HepG2 (cell line): ENCODE results near the gene VASH2. TPM values are rescaled to one million over a fixed set of nuclear protein-coding genes. Genes with fewer than 3 reads are reported as not detected.

ENCODE experiments used
- CREM ChIP-seq, 2 experiments: sonication (generic) in 1 of 2; formaldehyde crosslinking in 1 of 2; IDR thresholded peaks; 2 replicates each; pipeline versions ENCODE4 v1.4.0 to v1.6.1; 2016 to 2020; ENCODE audit warnings: antibody characterized with exemption in 1 of 2, mild to moderate bottlenecking in 1 of 2, missing genetic modification reagents in 1 of 2
- FIP1L1 ChIP-seq: fragments of 200-400 bp; formaldehyde crosslinking; IDR thresholded peaks from 2 replicates; pipeline ENCODE4 v1.6.1; 2018; ENCODE audit warnings: low read depth, mild to moderate bottlenecking, low read length, moderate library complexity, borderline replicate concordance; ENCODE audit not compliant: insufficient read depth
- IKZF4 ChIP-seq: sonication (generic); formaldehyde crosslinking; IDR thresholded peaks from 2 replicates; pipeline ENCODE4 v1.5.1; 2020; ENCODE audit warnings: borderline replicate concordance, mild to moderate bottlenecking, low read depth, missing genetic modification reagents; ENCODE audit errors: not compliant biosample characterization
- PAX8 ChIP-seq: sonication (generic); formaldehyde crosslinking; IDR thresholded peaks from 2 replicates; pipeline ENCODE4 v1.8.0; 2022; ENCODE audit warnings: mild to moderate bottlenecking, missing genetic modification reagents, borderline replicate concordance
- RBM22 ChIP-seq: fragments of 200-400 bp; formaldehyde crosslinking; optimal IDR thresholded peaks from 2 replicates; pipeline ENCODE3; 2017; ENCODE audit warnings: mild to moderate bottlenecking, low read length, moderate library complexity
- SMAD1 ChIP-seq: sonication (generic); formaldehyde crosslinking; IDR thresholded peaks from 2 replicates; pipeline ENCODE4 v1.4.0; 2020; ENCODE audit warnings: missing genetic modification reagents, low read depth, mild to moderate bottlenecking, borderline replicate concordance
- ZBTB7A ChIP-seq: sonication (generic); formaldehyde crosslinking; IDR thresholded peaks from 2 replicates; pipeline ENCODE4 v1.8.0; 2022; ENCODE audit warnings: mild to moderate bottlenecking, missing genetic modification reagents
- ZNF160 ChIP-seq: sonication (generic); formaldehyde crosslinking; IDR thresholded peaks from 2 replicates; pipeline ENCODE4 v1.8.0; 2022; ENCODE audit warnings: mild to moderate bottlenecking, inconsistent platforms, missing genetic modification reagents
- ZNF20 ChIP-seq: sonication (generic); formaldehyde crosslinking; IDR thresholded peaks from 2 replicates; pipeline ENCODE4 v1.4.0; 2020; ENCODE audit warnings: mild to moderate bottlenecking, moderate library complexity, missing genetic modification reagents
- ZNF337 ChIP-seq: sonication (generic); formaldehyde crosslinking; IDR thresholded peaks from 2 replicates; pipeline ENCODE4 v1.5.1; 2020; ENCODE audit warnings: missing genetic modification reagents, low read depth, mild to moderate bottlenecking, borderline replicate concordance
- ZNF431 ChIP-seq: sonication (generic); formaldehyde crosslinking; IDR thresholded peaks from 2 replicates; pipeline ENCODE4 v1.9.0; 2022; ENCODE audit warnings: missing genetic modification reagents, low read depth, mild to moderate bottlenecking, borderline replicate concordance
- ZNF782 ChIP-seq: sonication (generic); formaldehyde crosslinking; IDR thresholded peaks from 2 replicates; pipeline ENCODE4 v1.4.0; 2020; ENCODE audit warnings: missing genetic modification reagents, mild to moderate bottlenecking, borderline replicate concordance
- polyA plus RNA-seq, 8 experiments: library from polyadenylated mRNA; depleted of rRNA in 3 of 8; stranded (reverse) in 7 of 8; unstranded in 1 of 8; fragments of >200 nt; fragmentation: Illumina TruSeq in 4 of 8; extraction: Trizol in 4 of 8; gene quantifications; 2 replicates each; pipeline versions ENCODE4 v1.2.1 to v1.2.3, GENCODE V29; 2011 to 2016; ENCODE audit warnings: low read depth in 4 of 8, missing spikeins in 1 of 8, mixed read lengths in 1 of 8; ENCODE audit not compliant: insufficient read depth in 1 of 8
- total RNA-seq, 5 experiments: library from RNA; depleted of rRNA; stranded (reverse); fragments of >200 nt; fragmentation: Illumina TruSeq; extraction: Trizol; gene quantifications; 2 replicates each; pipeline ENCODE4 v1.2.3, GENCODE V29; 2016; ENCODE audit warnings: low read depth in 1 of 5
- TF ChIP-seq, protein P1 (sequence below): IDR thresholded peaks from 2 replicates; pipeline ENCODE4 v1.6.1; 2016; ENCODE audit warnings: missing biosample characterization, missing genetic modification reagents, low read depth
- TF ChIP-seq, protein P2 (sequence below): sonication (generic); formaldehyde crosslinking; IDR thresholded peaks from 2 replicates; pipeline ENCODE4 v1.5.1; 2020; ENCODE audit warnings: mild to moderate bottlenecking, missing genetic modification reagents
- TF ChIP-seq, protein P3 (sequence below): sonication (generic); formaldehyde crosslinking; IDR thresholded peaks from 2 replicates; pipeline ENCODE4 v1.5.0; 2020; ENCODE audit warnings: missing genetic modification reagents, mild to moderate bottlenecking, borderline replicate concordance
- TF ChIP-seq, protein P4 (sequence below): sonication (generic); formaldehyde crosslinking; IDR thresholded peaks from 2 replicates; pipeline ENCODE4 v1.5.1; 2020; ENCODE audit warnings: mild to moderate bottlenecking, moderate library complexity, missing genetic modification reagents
- TF ChIP-seq, protein P5 (sequence below): sonication (generic); formaldehyde crosslinking; IDR thresholded peaks from 2 replicates; pipeline ENCODE4 v1.8.0; 2022; ENCODE audit warnings: missing genetic modification reagents, low read depth, mild to moderate bottlenecking, borderline replicate concordance

Gene VASH2
- total and polyA plus RNA-seq, 2 of the 13 experiments (the other 11 are each of a cell fraction or from before 2014, with no cell fraction given), result 0.44 to 1.00 TPM

DNA sequence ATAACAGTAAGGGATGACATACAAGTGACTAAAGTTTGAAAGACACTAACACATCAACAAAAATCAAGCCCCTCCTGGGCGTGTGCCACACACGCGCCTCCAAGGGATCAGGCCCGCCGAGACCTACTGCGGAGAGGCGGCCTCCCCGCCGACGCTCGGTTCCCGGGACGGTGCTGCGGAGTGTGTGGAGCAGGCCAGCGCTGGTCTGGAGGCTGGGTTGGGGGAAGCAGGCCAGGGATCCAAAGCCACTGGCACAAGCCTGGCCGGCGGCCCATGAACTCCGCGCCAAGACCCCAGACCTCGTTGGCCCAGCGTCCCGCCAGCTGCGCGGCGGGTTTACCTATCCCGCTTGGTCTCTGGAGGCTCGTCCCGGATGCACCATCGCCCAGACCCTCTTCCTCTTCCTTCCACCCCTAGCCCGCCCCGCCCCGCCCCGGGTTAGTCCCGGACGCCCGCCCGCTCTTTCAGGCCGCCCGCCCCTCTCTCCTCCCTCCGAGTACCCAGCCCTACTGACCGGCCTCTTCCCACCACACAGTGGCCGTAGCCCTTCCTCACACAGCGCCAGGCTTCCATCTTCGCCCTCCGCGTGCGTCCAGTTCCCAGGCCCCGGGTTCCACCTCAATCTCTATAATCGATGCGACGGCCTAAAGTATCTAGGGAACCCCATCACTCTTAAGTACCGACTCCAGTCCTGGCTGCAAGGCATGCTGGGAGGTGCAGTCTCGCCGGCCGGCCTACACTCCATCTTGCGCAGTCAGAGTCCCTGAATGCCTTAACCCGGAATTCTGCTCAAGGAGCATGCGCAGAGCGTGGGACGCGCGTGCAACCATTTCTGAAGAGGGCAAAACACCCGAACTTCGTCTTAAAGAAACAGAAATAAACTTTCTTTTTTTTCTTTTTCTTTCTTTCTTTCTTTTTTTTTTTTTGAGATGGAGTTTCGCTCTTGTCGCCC is 65.0 kb downstream of the VASH2 start, which contains the start of gene ANGEL2 (continued):
- TF ChIP-seq, protein P1, sequence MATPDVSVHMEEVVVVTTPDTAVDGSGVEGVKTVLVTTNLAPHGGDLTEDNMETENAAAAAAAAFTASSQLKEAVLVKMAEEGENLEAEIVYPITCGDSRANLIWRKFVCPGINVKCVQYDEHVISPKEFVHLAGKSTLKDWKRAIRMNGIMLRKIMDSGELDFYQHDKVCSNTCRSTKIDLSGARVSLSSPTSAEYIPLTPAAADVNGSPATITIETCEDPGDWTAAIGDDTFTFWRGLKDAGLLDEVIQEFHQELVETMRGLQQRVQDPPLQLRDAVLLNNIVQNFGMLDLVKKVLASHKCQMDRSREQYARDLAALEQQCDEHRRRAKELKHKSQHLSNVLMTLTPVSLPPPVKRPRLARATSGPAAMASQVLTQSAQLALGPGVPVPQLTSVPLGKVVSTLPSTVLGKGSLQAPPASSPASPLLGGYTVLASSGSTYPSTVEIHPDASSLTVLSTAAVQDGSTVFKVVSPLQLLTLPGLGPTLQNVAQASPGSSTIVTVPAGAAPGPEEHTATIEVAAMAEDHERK (CRISPR knock-in tag), result peak; percentile 29; the same call in 1 of the 2 replicates
- TF ChIP-seq ZNF337, result no peak
- 0 out of 2 replicates have a peak, but pooled peaks have one; percentile 43 for TF ChIP-seq ZNF431 (CRISPR knock-in tag)
- TF ChIP-seq, protein P2, sequence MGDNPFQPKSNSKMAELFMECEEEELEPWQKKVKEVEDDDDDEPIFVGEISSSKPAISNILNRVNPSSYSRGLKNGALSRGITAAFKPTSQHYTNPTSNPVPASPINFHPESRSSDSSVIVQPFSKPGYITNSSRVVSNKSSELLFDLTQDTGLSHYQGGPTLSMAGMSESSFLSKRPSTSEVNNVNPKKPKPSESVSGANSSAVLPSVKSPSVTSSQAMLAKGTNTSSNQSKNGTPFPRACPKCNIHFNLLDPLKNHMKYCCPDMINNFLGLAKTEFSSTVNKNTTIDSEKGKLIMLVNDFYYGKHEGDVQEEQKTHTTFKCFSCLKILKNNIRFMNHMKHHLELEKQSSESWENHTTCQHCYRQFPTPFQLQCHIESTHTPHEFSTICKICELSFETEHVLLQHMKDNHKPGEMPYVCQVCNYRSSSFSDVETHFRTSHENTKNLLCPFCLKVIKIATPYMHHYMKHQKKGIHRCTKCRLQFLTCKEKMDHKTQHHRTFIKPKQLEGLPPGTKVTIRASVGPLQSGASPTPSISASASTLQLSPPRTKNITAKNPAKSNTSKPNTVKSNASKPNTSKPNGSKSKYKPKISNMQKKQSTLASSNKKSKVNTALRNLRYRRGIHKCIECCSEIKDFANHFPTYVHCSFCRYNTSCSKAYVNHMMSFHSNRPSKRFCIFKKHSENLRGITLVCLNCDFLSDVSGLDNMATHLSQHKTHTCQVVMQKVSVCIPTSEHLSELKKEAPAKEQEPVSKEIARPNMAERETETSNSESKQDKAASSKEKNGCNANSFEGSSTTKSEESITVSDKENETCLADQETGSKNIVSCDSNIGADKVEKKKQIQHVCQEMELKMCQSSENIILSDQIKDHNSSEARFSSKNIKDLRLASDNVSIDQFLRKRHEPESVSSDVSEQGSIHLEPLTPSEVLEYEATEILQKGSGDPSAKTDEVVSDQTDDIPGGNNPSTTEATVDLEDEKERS (CRISPR knock-in tag), result no peak
- peak; percentile 77 for TF ChIP-seq CREM (IDR thresholded peaks at IDR 0.05)
- TF ChIP-seq CREM (CRISPR knock-in tag; IDR thresholded peaks at IDR 0.05), result no peak
- TF ChIP-seq, protein P3, sequence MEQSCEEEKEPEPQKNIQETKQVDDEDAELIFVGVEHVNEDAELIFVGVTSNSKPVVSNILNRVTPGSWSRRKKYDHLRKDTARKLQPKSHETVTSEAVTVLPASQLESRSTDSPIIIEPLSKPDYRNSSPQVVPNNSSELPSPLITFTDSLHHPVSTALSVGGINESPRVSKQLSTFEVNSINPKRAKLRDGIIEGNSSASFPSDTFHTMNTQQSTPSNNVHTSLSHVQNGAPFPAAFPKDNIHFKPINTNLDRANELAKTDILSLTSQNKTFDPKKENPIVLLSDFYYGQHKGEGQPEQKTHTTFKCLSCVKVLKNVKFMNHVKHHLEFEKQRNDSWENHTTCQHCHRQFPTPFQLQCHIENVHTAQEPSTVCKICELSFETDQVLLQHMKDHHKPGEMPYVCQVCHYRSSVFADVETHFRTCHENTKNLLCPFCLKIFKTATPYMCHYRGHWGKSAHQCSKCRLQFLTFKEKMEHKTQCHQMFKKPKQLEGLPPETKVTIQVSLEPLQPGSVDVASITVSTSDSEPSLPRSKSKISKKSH (CRISPR knock-in tag), result no peak
- TF ChIP-seq FIP1L1, result no peak
- TF ChIP-seq PAX8 (CRISPR knock-in tag), result peak; percentile 74; the same call in 1 of the 2 replicates
- TF ChIP-seq RBM22, result no peak
- no peak for TF ChIP-seq ZNF20 (CRISPR knock-in tag)
- TF ChIP-seq, protein P4, sequence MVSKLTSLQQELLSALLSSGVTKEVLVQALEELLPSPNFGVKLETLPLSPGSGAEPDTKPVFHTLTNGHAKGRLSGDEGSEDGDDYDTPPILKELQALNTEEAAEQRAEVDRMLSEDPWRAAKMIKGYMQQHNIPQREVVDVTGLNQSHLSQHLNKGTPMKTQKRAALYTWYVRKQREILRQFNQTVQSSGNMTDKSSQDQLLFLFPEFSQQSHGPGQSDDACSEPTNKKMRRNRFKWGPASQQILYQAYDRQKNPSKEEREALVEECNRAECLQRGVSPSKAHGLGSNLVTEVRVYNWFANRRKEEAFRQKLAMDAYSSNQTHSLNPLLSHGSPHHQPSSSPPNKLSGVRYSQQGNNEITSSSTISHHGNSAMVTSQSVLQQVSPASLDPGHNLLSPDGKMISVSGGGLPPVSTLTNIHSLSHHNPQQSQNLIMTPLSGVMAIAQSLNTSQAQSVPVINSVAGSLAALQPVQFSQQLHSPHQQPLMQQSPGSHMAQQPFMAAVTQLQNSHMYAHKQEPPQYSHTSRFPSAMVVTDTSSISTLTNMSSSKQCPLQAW (CRISPR knock-in tag), result no peak; the same call in 1 of the 2 replicates
- TF ChIP-seq IKZF4 (CRISPR knock-in tag), result no peak
- TF ChIP-seq, protein P5, sequence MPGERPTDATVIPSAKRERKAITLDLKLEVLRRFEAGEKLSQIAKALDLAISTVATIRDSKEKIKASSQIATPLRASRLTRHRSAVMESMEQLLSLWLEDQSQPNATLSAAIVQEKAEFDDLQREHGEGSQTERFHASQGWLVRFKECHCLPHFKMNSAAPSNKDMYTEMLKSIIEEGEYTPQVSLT (CRISPR knock-in tag), result no peak
- TF ChIP-seq ZNF160 (CRISPR knock-in tag), result no peak
- TF ChIP-seq SMAD1 (CRISPR knock-in tag), result no peak
- TF ChIP-seq ZNF782, result no peak
- TF ChIP-seq ZBTB7A (CRISPR knock-in tag), result peak; percentile 25; the same call in 1 of the 2 replicates
